HG02678 (cell line): ENCODE data around the gene BAIAP2L2.

ENCODE experiments used
- ATAC-seq: cut with Tn5 transposase; IDR thresholded peaks from one replicate; pipeline ENCODE4 v1.9.1; 2021; ENCODE audit warnings: mild to moderate bottlenecking, moderate library complexity; ENCODE audit not compliant: unreplicated experiment

The BAIAP2L2 gene

DNA sequence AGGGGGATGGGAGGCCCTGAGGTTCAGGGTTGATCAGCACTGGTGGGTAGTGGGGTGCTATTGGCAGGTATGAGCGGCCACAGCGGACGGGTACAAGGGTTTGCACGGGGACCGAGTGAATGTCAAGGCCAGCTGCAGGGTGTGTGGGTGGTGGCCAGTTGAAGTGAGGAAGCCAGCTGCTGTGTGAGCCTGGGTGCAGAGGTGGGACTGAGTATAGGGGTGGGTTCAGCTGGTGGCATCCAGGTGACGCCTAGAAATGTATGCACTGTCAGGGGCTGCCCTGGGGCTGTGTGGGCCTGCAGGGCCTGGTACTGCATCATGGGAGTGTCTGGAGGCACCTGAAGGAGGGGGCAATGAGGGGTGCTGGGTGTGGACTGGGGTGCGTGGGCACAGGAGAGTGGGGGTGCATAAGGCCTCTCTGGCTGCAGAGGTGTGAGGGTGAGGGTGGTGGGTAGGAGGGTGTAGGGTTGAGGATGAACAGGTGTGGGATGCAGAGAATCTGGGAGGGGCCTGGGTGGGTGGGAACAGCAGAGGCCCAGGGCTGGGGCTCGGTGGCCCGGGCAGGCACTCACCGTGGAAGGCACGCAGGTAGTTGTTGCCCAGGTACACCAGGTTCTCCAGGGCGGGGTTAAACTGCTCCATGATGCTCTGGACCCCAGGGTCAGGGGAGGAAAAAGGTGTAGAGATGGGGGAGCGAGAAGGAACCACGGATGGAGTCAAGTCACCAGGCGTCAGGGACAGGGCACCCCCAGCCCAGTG lies 1.7 kb downstream of the BAIAP2L2 start:
- ATAC-seq, result no peak

DNA sequence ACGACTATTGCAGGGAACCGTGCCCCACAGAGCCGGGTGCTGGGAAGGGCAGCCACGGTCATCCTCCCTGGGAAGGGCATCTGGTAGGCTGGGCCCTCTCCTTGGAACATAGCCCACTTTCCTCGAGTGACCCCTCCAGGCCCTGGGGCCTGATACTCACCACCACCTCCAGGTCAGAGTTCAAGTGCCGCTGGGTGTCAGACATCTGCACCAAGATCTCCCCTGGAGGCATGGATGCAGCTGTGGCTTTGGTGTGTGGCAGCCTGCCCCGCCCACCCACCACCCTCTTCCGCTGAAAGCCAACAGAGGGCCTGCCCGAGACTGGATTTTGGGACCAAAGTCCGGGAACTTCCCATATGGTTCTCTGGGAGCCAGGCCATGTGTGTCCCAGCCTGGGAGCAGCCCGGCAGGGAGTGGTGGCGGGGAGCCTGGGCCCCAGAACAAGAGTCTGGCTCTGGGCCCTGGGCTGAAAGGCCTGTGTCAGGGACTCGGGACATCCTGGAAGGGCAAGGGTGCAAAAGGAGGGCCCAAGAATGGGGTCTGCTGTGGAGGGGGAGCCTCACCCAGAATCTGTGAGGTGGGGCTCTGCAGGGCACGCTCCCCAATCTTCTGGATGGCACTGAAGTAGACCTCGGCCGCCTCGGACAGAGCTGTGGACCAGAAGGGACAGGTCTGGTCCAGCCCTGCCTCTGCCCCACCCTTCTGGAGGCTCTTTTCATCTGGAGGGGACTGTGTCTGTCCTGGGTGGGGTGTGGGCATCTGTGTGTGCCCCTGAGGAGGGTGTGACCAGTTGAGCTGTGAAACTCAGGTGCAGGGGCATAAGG lies 2.6 kb downstream of the BAIAP2L2 start:
- no peak for ATAC-seq

DNA sequence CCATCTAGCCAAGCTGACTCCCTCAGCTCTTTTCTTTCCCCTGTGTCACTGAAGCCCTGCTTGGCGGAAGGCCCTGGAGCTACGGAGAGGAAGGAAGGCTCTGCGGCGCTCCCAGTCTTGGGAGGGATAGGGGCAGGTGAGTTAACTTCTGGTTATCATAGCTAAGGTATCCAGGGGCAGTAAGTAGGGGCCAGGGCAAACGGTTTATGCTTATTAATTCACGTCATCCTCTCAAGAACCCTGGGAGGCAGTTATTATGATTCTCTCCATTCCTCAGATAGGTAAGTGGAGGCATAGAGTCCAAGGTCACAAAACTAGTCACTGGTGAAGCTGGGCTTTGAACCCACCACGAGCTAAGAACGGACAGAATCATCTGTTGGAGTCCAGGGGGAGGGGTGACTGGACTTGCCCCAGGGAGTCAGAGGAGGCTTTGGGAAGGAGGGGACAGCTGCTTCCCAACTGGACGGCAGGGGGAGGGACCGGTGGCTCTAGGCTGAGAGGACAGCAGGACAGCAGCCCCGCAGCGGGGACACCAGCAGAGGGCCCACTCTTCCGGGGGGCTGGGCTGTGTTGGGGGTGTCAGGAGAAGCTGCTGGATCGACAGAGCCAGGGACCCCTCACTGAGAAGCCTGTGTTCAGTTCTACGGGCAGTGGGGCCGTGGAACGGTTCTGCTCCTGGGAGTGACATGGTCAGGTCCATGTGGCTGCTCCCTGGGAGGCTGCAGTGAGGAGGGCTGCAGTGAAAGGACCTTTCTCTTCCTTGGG lies 3.5 kb downstream of the BAIAP2L2 start:
- ATAC-seq, result no peak

DNA sequence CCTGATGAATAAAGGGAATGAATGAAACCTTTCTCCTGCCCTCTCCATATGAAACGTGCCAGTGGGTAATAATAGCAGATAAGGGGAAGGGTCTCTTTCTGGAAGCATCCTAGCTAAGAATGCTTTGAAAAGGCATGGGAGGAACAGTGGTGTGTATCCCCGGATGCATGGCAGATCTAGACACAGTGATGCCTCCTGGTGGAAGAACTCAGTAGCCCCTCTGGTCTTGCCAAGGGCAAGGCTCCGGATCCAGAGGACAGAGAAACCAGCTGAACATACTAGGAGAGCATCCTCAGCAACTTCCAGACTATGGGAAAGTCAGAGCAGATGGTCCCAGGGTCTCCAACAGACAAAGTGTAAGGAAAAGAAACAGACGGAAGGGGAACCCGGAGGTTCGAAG lies 6.4 kb downstream of the BAIAP2L2 start:
- no peak for ATAC-seq

DNA sequence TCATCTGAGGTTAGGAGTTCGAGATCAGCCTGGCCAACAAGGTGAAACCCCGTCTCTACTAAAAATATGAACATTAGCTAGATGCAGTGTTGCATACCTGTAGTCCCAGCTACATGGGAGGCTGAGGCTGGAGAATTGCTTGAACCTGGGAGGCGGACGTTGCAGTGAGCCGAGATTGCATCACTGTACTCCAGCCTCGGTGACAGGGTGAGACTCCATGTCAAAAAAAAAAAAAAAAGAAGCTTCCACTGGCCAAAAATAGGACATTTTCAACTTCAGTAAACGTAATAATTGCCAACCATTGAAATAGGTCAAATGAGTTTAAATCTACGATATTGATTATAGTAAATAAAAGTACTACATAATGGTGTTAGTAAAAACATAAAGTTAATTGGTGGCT lies 6.8 kb downstream of the BAIAP2L2 start:
- ATAC-seq, result no peak

DNA sequence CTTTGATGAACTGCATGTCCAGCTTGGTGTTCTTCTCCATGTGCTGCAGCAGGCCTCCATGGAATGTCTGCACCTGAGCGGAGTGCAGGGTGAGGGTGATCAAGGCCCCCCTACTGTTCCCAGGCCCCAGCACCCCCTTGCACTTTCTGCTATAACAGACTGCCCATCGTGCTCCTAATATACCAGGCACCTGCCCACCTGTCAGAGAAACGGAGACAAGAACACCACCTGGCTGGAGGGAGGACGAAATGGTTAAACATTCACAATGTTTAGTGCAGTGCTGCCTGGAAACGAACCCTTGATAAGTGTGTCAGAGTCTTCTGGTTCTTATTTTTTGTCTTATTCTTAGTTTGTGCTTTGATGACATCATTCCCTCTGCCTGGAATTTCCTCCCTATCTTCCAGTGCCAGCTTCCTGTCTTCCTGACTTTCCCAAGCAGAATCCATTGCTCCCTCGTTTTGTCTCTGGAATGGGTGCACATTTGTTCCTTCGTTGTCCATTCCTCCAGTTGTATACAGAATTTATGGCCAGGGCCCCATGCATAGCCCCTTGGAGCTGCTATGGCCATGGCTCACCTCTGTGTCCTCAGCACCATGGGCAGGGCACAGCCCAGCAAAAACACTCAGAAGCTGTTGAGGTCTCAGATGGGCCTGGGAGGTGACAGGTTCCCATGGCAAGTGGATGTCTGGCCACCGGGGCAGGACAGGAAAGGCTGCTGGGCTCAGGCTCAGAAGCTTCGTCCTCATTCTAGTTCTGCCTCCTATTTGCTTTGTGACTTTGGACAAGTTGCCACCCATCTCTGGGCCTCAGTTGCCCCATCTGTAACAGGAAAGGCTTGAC lies 11.9 kb downstream of the BAIAP2L2 start:
- no peak for ATAC-seq

DNA sequence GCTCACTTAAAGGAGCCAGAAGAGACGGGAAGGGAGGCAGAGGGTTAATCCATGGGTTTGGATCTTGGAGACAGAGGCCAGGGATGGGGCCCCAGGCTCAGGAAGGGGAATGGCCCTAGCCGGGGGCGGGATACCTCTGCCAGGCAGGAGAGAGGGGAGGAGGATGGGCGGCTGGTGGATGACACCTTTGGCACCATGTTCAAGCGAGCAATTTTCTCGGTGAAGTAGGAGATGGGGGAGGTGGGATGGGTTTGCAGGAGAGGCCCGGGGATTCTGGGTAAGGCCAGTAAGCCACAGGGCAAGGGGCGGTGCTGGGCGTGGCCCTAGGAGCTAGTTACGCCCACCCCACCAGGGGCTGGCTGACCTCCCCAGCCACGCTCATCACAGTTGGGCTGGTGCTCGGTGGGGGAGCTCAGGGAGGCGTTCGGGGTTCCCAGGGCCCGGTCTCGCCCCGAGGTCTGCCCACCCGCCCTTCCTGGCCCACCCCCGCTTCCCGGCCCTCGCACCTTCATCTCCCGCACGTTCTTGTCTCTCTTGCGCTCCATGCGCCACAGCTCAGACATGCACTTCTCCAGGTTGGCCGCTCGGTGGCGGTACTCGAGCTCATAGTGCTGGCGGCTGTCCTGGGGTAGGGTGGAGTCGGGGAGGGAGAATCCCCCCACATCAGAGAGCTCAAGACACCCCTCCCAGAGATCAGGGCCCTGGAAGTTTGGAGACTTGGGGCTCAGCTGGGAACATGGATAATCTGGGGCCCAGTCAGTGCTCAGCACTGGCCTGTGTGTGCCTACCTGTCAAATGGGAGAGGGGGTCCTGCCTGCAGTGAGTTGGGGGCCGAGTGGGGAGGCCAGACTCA lies 12.7 kb downstream of the BAIAP2L2 start:
- no peak for ATAC-seq

DNA sequence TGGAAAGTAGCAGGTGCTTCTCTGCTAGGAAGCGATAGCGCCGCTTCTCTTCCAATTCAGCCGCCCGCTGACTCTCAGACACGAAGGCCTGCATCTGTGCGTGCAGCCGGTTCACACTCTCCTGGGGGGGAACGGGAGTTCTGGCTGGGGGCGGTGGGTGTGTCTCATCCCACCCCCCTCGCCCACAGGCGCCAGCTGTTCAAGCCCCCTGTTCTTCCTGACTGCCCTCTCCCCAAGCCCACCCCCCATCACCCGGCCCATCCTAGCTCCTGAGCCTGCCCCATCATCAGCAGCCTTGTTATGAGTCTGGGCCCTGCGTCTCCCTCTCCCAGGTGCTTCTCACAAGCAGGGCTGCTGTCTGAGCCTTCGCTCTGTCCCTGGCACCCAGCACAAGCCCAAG lies 13.4 kb downstream of the BAIAP2L2 start:
- ATAC-seq, result no peak

DNA sequence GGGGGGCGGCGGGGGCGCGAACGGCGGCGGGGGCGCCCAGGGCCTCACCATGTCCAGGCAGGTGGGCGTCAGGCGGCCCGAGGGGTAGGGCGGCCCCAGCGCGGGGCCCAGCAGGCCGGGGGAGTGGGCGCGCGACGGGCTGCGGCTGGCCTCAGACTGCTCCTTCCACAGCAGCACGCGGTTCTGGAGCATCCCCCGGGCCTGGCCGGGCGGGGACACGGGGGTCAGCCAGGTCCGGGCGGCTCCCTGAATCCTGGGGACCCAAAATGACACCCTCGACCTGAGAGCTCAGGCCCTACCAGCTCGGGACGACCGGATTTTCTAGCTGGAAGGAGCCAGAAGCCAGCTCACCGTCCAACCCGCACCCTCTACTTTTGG lies 21.0 kb downstream of the BAIAP2L2 start:
- no peak for ATAC-seq

DNA sequence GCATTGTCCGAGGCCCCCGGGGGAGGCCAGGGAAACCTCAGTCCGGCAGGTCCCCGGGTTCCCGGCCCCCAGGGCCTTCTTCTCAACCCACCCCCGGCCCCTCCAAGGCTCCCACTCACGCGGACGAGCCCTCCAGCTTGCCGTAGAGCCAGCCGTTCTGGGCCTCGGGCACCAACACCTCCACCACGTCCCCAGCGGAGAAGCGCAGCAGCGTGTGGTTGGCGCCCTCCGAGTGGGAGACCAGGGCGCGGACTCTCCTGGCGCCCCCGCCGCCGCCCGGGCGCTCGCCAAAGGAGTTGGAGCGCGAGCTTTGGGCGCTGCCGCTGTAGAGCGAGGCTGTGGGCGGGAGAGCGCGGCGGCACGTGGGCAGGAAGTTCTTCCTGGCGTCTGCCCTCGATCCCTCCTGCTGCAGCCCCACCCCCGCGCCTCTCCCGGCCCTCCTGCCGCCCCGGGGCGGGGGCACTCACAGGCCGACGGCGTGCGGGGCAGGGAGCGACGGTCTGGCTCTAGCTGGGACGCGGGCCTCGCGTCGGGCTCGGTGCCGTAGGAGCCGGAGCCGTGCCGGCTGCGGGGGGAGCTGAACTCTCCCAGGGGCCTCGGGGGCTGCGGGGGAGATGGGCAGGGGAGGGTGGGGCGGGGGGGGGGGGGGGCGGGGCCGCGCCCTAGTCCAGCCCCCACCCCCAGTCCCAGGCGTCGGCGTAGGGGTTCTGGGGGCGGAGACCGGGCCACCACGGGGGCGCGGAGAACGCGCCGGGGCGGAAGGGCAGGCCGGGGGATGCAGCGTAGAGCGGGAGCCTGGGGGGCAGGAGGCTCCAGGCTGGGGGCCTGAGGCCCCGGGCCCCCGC lies 21.6 kb downstream of the BAIAP2L2 start:
- ATAC-seq, result no peak

DNA sequence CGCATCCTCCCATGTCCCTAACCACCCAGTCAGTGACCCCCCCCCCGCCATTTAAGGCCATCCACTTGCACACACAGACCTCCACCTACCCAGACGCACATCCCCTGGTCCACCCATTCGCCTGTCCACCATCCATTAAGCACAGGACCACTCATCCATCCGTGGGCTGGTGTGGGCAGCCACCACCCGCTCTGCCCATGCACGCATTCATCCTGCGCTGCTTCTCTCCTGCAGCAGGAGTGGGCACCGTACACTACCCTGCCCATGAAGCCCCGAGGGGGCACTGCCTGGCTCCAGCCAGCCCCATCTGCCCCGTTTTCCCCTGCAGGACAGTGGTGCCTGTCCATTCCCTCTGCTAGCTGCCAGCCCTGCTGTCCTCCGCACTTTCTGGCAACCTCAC lies 22.6 kb downstream of the BAIAP2L2 start:
- ATAC-seq, result no peak

DNA sequence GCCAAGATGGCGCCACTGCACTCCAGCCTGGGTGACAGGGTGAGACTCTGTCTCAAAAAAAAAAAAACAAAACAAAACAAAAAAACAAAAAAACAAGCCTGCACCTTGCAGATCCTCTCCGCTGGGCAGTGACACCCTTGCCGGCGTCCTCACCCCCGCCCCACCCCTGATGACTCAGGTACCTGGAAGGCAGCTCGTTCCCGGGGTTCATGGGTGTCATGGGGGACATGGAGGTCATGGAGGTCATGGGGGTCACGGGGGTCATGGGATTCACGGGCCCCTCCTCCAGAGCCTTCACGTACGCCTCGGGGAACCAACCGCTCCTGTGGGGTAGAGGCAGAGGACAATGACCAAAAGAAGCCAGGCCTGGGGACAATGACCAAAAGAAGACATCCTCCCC lies 23.5 kb downstream of the BAIAP2L2 start:
- ATAC-seq, result no peak

DNA sequence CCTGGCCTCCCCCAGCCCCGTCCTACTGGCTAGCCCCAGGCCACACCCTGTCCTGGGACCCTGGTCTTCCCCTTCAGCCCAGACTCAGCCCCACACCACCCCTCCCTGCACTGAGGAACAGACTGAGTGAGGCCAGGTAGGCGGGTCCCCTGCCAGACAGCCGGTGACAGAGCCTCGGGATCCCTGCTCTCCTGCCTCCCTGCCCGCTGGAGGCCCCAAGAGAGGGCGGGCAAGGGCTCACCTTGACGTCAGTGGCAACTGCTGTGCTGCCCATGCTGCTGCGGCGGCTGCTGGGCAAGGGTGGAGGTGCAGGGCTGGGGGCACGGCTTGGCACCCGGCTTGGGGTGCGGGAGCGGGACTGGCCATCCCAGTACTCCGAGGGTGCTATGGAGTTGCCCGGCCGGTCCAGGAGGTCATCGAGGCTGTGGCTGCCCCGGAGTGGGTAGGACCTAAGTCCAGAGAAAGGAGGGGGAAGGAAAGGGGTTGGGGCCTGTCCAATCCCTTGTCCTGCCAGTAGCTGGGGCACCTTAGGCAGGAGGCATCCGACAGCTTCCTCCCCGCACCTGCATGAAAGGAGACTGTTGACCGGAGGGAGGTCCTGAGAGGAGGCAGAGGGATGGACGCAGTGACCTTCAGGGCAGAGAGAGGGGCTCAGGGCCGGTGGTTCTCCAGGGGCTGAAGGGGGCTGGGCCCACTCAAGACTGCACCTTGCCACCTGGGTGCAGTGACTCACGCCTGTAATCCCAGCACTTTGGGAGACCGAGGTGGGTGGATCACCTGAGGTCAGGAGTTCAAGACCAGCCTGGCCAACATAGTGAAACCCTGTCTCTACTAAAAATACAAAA lies 24.3 kb downstream of the BAIAP2L2 start:
- no peak for ATAC-seq

DNA sequence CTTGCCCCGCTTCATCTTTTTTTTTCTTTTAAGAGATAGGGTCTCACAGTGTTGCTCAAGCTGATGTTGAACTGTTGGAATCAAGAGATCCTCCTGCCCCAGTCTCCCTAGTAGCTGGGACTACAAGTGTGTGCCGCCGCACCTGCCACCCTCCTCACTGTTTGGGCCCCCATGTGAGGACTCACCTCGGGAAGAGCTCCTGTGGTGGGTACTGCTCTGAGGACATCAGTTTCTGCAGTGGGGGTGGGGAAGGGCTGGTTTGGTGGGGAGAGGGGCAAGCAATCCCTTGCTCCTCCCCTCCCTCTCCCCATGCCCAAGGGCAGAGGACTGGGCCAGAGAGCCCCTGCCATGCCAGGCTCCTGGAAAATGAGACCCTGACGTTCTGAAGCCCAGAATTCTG lies 25.0 kb downstream of the BAIAP2L2 start:
- no peak for ATAC-seq

DNA sequence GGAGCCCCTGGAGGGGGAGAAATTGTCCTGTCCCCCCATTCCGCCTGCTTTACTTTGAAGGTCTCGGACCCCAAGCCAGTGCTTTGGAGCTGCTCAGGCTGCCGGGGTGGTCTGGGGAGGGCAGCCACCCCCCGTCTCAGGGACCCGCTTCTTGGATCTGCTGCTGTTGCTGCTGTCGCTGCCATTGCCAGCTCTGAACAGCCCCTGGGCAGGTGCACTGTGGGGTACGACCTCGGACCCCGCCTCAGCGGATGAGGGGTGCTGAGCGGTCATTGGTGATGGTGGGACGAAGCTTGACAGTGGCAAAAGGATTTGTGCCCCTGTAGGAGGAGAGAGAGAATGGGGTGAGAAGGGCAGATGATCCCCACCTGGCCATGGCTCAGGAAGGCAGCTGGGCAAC lies 25.4 kb downstream of the BAIAP2L2 start:
- no peak for ATAC-seq

DNA sequence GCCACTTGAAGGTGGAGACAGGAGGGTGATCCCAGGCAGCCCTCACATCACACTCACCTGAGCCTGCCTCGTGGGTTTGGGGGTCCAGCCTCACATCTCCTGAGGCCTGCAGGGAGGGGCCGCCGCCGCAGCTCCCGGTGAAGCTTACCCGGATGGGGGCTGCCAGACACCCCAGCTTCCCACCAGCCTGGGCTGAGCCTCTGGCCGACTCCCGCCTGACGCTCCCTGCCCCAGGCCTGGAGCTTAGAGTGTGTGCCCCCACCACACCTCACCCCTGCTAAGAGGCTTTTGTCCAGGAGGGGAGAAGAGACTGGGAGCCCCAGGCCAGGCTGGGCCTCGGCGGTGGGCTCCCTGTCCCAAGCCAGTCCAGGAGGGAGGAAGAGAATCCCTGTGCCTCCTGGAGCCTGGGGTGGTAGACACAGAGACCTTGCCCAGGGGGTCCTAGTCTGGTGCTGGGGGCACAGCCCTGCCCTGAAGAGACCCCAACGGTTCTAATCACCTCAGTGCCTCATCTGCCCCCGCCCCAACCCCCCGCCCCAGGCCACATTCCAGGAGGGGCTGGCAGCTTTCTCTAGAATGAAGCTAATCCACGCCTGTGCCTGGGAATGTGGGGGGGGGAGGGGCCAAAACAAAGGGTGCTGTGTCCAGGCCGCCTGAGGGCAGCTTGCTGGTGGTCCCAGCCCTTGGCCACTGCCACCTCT lies 26.4 kb downstream of the BAIAP2L2 start, which contains the start of gene SLC16A8:
SLC16A8 (minus strand) TSS at position 254 of the 701 bp plus-strand sequence. CDS start 1,311 bp downstream, outside the sequence.
- ATAC-seq, result no peak

DNA sequence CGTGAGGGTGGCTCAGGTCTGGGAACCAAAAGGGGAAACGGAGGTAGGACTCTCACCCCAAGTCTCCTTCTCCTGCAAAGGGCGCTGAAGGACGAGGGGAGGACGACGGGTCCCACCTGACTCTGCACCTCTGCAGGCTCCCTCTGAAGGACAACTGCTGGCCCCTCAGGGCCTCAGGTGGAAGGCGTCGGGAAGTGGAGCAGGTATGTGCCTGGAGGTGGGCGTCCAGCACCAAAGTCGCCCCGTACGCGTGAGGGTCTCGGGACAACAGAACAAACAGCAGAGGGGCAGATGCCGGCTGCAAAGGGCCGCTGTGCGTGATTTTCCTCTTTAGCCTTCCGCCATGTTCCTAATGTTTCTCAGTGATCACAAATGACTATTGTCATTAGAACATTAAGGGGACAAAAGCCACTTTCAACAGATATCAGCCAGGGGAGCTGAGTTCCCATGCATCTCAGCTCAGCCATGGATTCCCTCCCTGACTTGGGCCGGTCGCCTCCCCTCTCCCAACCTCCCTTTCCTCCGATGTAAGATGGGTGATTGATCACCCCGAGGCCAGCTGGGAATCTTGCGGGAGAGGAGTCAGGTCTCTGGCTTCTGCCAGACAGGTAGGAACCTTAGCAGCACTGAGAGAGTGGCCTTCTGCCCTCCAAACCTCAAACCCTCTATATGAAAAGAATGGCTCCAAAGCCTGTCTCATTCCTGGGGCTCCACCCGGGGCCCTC lies 27.3 kb downstream of the BAIAP2L2 start:
- ATAC-seq, result no peak
